B cell (primary cell): ENCODE data around the gene MTMR4. TPM values are rescaled to one million over a fixed set of nuclear protein-coding genes. Genes with fewer than 3 reads are reported as not detected.

Experiments used
- ATAC-seq: fragments of 200-7000 bp; cut with Tn5 transposase; one replicate; pipeline ENCODE4 v1.10.0; 2021; ENCODE audit warnings: low read depth, mild to moderate bottlenecking, moderate number of reproducible peaks, moderate library complexity
- CTCF ChIA-PET: fragments of 350-600 bp; sonication (Branson Sonifier 250); formaldehyde crosslinking; loops from one replicate; lab custom pipeline; 2021; ENCODE audit warnings: antibody characterized with exemption, inconsistent platforms; lab: Charles Lee
- POLR2A ChIA-PET: fragments of 350-600 bp; sonication (Branson Sonifier 250); formaldehyde crosslinking; loops from one replicate; lab custom pipeline; 2021; ENCODE audit warnings: antibody characterized with exemption; lab: Charles Lee
- DNase-seq: peaks from one replicate; pipeline ENCODE4 v3.0.0; 2013
- H2AFZ ChIP-seq: 2 replicates; pipeline ENCODE4 v1.6.1; 2012; ENCODE audit warnings: mild to moderate bottlenecking, low read depth, low read length; ENCODE audit not compliant: insufficient read depth, poor library complexity, severe bottlenecking
- H3K27ac ChIP-seq, 2 donors: 1 replicate in 1 of 2; 2 replicates in 1 of 2; pipeline ENCODE4 v1.5.1; 2012 to 2013; ENCODE audit warnings: low read length in 2 of 2, mild to moderate bottlenecking in 2 of 2, moderate library complexity in 1 of 2
- H3K27me3 ChIP-seq, 4 experiments: fragments of 200-600 bp in 1 of 4; sonication (generic) in 1 of 4; replicated peaks in 1 of 4; 1 replicate in 2 of 4; 2 replicates in 2 of 4; pipeline versions ENCODE4 v1.6.1 to v1.7.0; 2013 to 2016; ENCODE audit warnings: low read length in 3 of 4, mild to moderate bottlenecking in 2 of 4, mixed read lengths in 1 of 4, moderate library complexity in 1 of 4; ENCODE audit not compliant: insufficient read depth in 4 of 4, control insufficient read depth in 3 of 4; ENCODE audit errors: control extremely low read depth in 1 of 4
- H3K36me3 ChIP-seq, 2 experiments: replicated peaks in 1 of 2; 1 replicate in 1 of 2; 2 replicates in 1 of 2; pipeline versions ENCODE4 v1.6.1 to v1.7.1; 2013; ENCODE audit warnings: low read length in 1 of 2; ENCODE audit not compliant: insufficient read depth in 2 of 2, control insufficient read depth in 1 of 2; ENCODE audit errors: control extremely low read depth in 1 of 2, extremely low read depth in 1 of 2
- H3K4me1 ChIP-seq, 2 donors: fragments of 200-600 bp in 1 of 2; sonication (generic) in 1 of 2; 1 replicate in 1 of 2; 2 replicates in 1 of 2; pipeline versions ENCODE4 v1.5.1 to v1.6.1; 2013 to 2017; ENCODE audit warnings: low read length in 2 of 2; ENCODE audit not compliant: control insufficient read depth in 2 of 2, insufficient read depth in 2 of 2
- H3K4me2 ChIP-seq: replicated peaks from 2 replicates; pipeline ENCODE3; 2012; ENCODE audit warnings: mild to moderate bottlenecking, low read depth, low read length; ENCODE audit not compliant: poor library complexity, severe bottlenecking
- H3K4me3 ChIP-seq, 5 experiments: fragments of 200-600 bp in 1 of 5; sonication (generic) in 1 of 5; 1 replicate in 3 of 5; 2 replicates in 2 of 5; pipeline versions ENCODE4 v1.5.1 to v1.7.0; 2011 to 2016; ENCODE audit warnings: low read length in 4 of 5, mild to moderate bottlenecking in 4 of 5, low read depth in 2 of 5, control low read depth in 1 of 5, moderate library complexity in 1 of 5; ENCODE audit not compliant: insufficient read depth in 1 of 5; ENCODE audit errors: control extremely low read depth in 1 of 5, extremely low read depth in 1 of 5
- H3K79me2 ChIP-seq: fragments of 200-600 bp; sonication (generic); one replicate; pipeline ENCODE4 v1.6.0; 2016; ENCODE audit warnings: low read length; ENCODE audit not compliant: control insufficient read depth, insufficient read depth
- H3K9ac ChIP-seq: fragments of 200-600 bp; sonication (generic); 2 replicates; pipeline ENCODE4 v1.6.1; 2017; ENCODE audit warnings: mild to moderate bottlenecking, low read length, moderate library complexity
- H3K9me3 ChIP-seq, 3 donors: one replicate each; pipeline versions ENCODE4 v1.6.1 to v1.7.1; 2013; ENCODE audit warnings: low read length in 2 of 3; ENCODE audit not compliant: control insufficient read depth in 2 of 3, insufficient read depth in 1 of 3; ENCODE audit errors: control extremely low read depth in 1 of 3
- H4K20me1 ChIP-seq: 2 replicates; pipeline ENCODE4 v1.6.0; 2012; ENCODE audit warnings: mild to moderate bottlenecking, low read length; ENCODE audit not compliant: insufficient read depth, control insufficient read depth, poor library complexity, severe bottlenecking
- H3K27ac Mint-ChIP-seq: one replicate; pipeline ENCODE4 v1.8.0; 2021; ENCODE audit warnings: mixed read lengths
- H3K27me3 Mint-ChIP-seq: one replicate; pipeline ENCODE4 v1.8.0; 2021; ENCODE audit warnings: mixed read lengths
- H3K4me1 Mint-ChIP-seq: one replicate; pipeline ENCODE4 v1.8.0; 2021; ENCODE audit warnings: mixed read lengths
- H3K4me3 Mint-ChIP-seq: one replicate; pipeline ENCODE4 v1.8.0; 2021; ENCODE audit warnings: mixed read lengths
- H3K9me3 Mint-ChIP-seq: one replicate; pipeline ENCODE4 v1.8.0; 2022; ENCODE audit warnings: mixed read lengths; ENCODE audit not compliant: insufficient read depth
- EZH2 ChIP-seq: IDR thresholded peaks from 2 replicates; pipeline ENCODE4 v1.6.1; 2012; ENCODE audit warnings: borderline replicate concordance, low read depth, mild to moderate bottlenecking, moderate library complexity, low read length; ENCODE audit not compliant: insufficient read depth, poor library complexity, severe bottlenecking
- WGBS: methylation state at CpG from one replicate; pipeline ENCODE4 v1.1.5; 2013; ENCODE audit warnings: missing lambda C conversion rate; ENCODE audit not compliant: insufficient coverage; 5-methylcytosine and 5-hydroxymethylcytosine counted together
- intact Hi-C: fragments of 100-400 bp; cut with micrococcal nuclease; formaldehyde crosslinking; loops from one replicate; pipeline ENCODE4 v1.10.0; 2022
- polyA plus RNA-seq: library from polyadenylated mRNA; depleted of rRNA; stranded (reverse); fragments of >200 nt; gene quantifications from 2 replicates; pipeline ENCODE4 v1.2.3, GENCODE V29; 2012
- total RNA-seq, 2 donors: library from RNA; stranded (reverse); fragments of 120-200 nt in 1 of 2; gene quantifications; 1 replicate in 1 of 2; 2 replicates in 1 of 2; pipeline versions ENCODE4 v1.2.3 to v1.2.4, GENCODE V29; 2013 to 2022
- TF ChIP-seq, protein P1 (sequence below): fragments of 200-600 bp; IDR thresholded peaks from one replicate; pipeline ENCODE4 v1.8.0; 2022; ENCODE audit warnings: antibody characterized with exemption, mild to moderate bottlenecking

Gene MTMR4
- total and polyA plus RNA-seq, 2 donors (not counting 1 experiment from before 2014, with no cell fraction given): 35.2 to 84.7 TPM

DNA sequence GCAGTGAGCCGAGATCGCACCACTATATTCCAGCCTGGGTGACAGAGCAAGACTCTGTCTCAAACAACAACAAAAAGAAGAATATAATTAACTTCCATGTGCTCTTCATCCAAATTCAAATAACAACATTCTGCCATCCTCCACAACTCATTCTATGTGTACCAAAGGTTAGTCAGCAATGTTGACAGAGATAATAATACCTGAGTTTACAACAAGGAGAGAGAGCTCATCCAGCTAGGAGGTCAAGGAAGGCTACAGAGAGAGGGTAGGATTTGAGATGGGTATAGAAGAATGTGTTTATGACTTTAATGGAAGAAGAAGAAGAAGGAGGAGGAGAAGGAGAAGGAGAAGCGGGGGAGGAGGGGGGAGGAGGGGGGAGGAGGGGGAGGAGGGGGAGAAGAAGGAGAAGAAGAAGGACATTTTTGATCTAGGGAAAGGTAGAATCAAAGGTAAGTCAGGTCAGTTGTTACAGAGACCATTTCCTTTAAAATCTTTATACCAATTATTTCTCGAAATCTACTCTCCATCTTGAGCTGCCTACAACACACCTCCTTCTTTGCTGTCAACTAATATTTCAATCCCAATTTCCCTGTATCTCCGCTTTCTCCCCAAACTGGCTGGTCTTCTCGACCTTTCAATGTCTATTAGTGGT, 16.1 kb downstream of the MTMR4 start:
- Histone ChIP-seq H3K27ac (no peak overlapping the region), H3K27me3 (no peaks in the 10 kb centered on the region), H3K36me3 (peaks cover 14 to 75% of the 10 kb centered on the region in 2 experiments), H3K4me3 (no peak overlapping the region), H3K79me2 (peaks cover 59% of the 10 kb centered on the region), H3K9me3 (no peaks in the 10 kb centered on the region), H2AFZ (no peak overlapping the region), H3K4me1 (no peaks in the 10 kb centered on the region), H3K9ac (no peak overlapping the region), H4K20me1 (no peaks in the 10 kb centered on the region), H3K4me2 (no peak overlapping the region)
- no peak for DNase-seq
- no peak for TF ChIP-seq EZH2
- TF ChIP-seq, protein P1, sequence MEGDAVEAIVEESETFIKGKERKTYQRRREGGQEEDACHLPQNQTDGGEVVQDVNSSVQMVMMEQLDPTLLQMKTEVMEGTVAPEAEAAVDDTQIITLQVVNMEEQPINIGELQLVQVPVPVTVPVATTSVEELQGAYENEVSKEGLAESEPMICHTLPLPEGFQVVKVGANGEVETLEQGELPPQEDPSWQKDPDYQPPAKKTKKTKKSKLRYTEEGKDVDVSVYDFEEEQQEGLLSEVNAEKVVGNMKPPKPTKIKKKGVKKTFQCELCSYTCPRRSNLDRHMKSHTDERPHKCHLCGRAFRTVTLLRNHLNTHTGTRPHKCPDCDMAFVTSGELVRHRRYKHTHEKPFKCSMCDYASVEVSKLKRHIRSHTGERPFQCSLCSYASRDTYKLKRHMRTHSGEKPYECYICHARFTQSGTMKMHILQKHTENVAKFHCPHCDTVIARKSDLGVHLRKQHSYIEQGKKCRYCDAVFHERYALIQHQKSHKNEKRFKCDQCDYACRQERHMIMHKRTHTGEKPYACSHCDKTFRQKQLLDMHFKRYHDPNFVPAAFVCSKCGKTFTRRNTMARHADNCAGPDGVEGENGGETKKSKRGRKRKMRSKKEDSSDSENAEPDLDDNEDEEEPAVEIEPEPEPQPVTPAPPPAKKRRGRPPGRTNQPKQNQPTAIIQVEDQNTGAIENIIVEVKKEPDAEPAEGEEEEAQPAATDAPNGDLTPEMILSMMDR: no peak
- no peak overlapping the region for H3K27ac Mint-ChIP-seq
- CTCF ChIA-PET: interaction anchor here (1.2 kb wide), 1 partner anchor 21 kb away, joined by 3 read pairs; no protein-coding TSS in a partner anchor
- WGBS: 100% methylated on average over 2 of the region's 6 CpGs
- no peak for ATAC-seq
- H3K4me3 Mint-ChIP-seq: no peak overlapping the region
- H3K9me3 Mint-ChIP-seq: no peaks in the 10 kb centered on the region
- peaks cover 3% of the 10 kb centered on the region for H3K4me1 Mint-ChIP-seq
- no peaks in the 10 kb centered on the region for H3K27me3 Mint-ChIP-seq
- POLR2A ChIA-PET: no interaction called here
- intact Hi-C loops: no loop called here

DNA sequence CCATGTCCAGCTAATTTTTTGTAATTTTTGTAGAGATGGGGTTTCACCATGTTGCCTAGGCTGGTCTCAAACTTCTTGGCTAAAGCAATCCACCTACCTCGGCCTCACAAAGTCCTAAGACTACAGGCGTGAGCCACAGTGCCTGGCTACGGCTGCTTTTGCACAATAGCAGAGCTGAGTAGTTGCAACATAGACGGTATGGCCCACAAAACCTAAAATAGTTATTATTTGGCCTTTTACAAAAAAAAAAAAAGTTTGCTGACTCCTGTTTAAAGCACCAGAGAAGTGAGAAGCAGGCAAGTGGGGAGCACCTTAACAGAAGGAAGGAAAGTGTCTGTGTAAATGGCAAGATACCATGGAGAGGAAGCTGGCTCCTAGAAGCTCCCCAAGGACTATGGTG, 20.9 kb downstream of the MTMR4 start:
- ATAC-seq (no peak), DNase-seq (no peak)
- no peaks in the 10 kb centered on the region for H4K20me1 ChIP-seq
- H3K27me3 Mint-ChIP-seq: no peaks in the 10 kb centered on the region
- H3K9me3 Mint-ChIP-seq: no peaks in the 10 kb centered on the region
- H3K4me1 Mint-ChIP-seq: peaks cover 2% of the 10 kb centered on the region
- peaks cover 9 to 75% of the 10 kb centered on the region in 2 experiments for H3K36me3 ChIP-seq
- H3K9me3 ChIP-seq: no peaks in the 10 kb centered on the region
- no peaks in the 10 kb centered on the region for H3K27me3 ChIP-seq
- H3K27ac Mint-ChIP-seq: no peak overlapping the region
- H3K27ac ChIP-seq: no peak overlapping the region
- no peak overlapping the region for H3K4me3 ChIP-seq
- H3K4me2 ChIP-seq: no peak overlapping the region
- no peak overlapping the region for H3K9ac ChIP-seq
- peaks cover 39% of the 10 kb centered on the region for H3K79me2 ChIP-seq
- intact Hi-C loops: no loop called here
- CTCF ChIA-PET: no interaction called here
- H3K4me1 ChIP-seq: peaks cover 0 to 1% of the 10 kb centered on the region in 2 donors
- no peak overlapping the region for H3K4me3 Mint-ChIP-seq
- TF ChIP-seq, protein P1: no peak
- no peak for TF ChIP-seq EZH2
- POLR2A ChIA-PET: interaction anchor here (0.6 kb wide), 1 partner anchor 613 kb away, joined by 5 read pairs; the partner anchor contains the start of gene TRIM37
- WGBS: no CpG with 5 or more reads among the region's 4 CpGs
- H2AFZ ChIP-seq: no peak overlapping the region
